ENCODE results near the gene IPO4. TPM values are rescaled to one million over a fixed set of nuclear protein-coding genes. Genes with fewer than 3 reads are reported as not detected.

Gene IPO4
- total and polyA plus RNA-seq, 10 of the 15 experiments (the other 5 are each of a cell fraction or from before 2014, with no cell fraction given), result 7.8 to 139 (median 37.6) TPM

DNA sequence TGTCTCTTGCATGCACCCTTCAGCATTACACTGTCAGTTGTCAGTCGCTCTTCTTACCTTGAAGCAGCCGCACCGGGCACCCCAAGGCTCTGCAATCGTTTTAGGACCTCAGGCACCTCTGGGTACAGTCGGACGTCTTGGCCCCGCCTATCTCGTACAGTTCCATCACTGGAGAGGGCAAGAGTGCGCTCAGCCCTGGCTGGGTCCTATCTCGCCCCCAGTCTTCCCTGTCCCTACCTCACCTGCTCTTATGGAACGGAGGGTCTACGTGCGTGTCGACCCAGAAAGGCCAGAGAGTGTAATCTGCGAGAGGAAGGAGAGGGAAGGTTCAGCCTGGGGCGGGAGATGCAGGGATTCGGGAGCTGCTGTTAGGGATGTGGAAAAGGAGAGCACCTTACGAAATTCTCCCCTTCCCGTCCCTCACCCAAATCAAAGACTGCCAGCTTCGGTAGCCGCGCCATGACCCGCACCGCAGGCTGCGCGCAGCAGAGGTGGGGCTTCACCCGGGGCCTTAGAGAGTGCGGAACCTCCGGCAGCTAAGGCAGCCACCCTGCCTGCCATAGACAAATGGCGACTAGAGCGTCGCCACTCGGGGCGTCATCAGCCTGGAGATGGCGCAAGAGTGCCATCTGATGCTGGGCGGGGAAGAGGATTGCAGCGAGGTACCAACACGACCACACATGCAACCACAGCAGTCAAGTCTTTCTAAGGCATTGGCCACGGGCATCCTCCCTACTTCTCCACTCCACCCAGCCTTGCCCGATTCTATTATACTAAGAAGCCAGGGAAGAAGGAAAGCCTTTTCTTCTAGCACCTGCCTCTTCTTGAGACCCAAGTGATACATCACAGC is 27.1 kb upstream of the IPO4 start, which contains the start of gene MDP1 (continued):
- TF ChIP-seq MTA3 (IDR thresholded peaks at IDR 0.05; ENCODE audit: borderline replicate concordance, low read length) (peak; percentile 70; the same call in 1 of the 2 replicates), FOXK2 (IDR thresholded peaks at IDR 0.05) (no peak), POLR2A (IDR thresholded peaks at IDR 0.05; ENCODE audit: low read depth, low read length) (peak; percentile 93), EP300 (IDR thresholded peaks at IDR 0.05; ENCODE audit: borderline replicate concordance in 1 of 2, control insufficient read depth in 1 of 2, low read depth in 2 of 2, low read length in 2 of 2) (0 out of 4 replicates have a peak, but pooled peaks have one; percentile 8 to 31), POLR2AphosphoS5 (IDR thresholded peaks at IDR 0.05; ENCODE audit: low read length) (peak; percentile 89), ZBED1 (IDR thresholded peaks at IDR 0.05; ENCODE audit: borderline replicate concordance) (peak; percentile 59; the same call in 1 of the 2 replicates), DPF2 (IDR thresholded peaks at IDR 0.05) (0 out of 2 replicates have a peak, but pooled peaks have one; percentile 54), IKZF2 (IDR thresholded peaks at IDR 0.05) (peak in 1 of 2 experiments; percentile 42; a peak in 1 of 4 replicates), TCF12 (IDR thresholded peaks at IDR 0.05; ENCODE audit: low read depth, low read length) (0 out of 2 replicates have a peak, but pooled peaks have one; percentile 27), IRF4 (IDR thresholded peaks at IDR 0.05; ENCODE audit: low read depth, low read length) (0 out of 2 replicates have a peak, but pooled peaks have one; percentile 61), SMC3 (IDR thresholded peaks at IDR 0.05; ENCODE audit: borderline replicate concordance, low read length) (peak; percentile 77), BMI1 (IDR thresholded peaks at IDR 0.05; ENCODE audit: borderline replicate concordance) (no peak), RFX5 (IDR thresholded peaks at IDR 0.05; ENCODE audit: low read depth, low read length) (peak; percentile 71; the same call in 1 of the 2 replicates), PKNOX1 (IDR thresholded peaks at IDR 0.05) (peak; percentile 77), MEF2A (IDR thresholded peaks at IDR 0.05; ENCODE audit: insufficient read depth, low read depth, low read length) (peak; percentile 27; the same call in 1 of the 2 replicates), GATAD2B (conservative IDR thresholded peaks at IDR 0.05; ENCODE audit: low read depth) (peak; percentile 69; the same call in 1 of the 2 replicates), TAF1 (IDR thresholded peaks at IDR 0.05; ENCODE audit: borderline replicate concordance, low read depth, low read length) (peak; percentile 81; the same call in 1 of the 2 replicates), PAX5 (IDR thresholded peaks at IDR 0.05; ENCODE audit: borderline replicate concordance, low read depth, low read length) (0 out of 2 replicates have a peak, but pooled peaks have one; percentile 23), HCFC1 (IDR thresholded peaks at IDR 0.05; ENCODE audit: low read length) (peak; percentile 75), SMAD5 (IDR thresholded peaks at IDR 0.05; ENCODE audit: low read depth) (peak; percentile 88), IKZF1 (conservative IDR thresholded peaks at IDR 0.05) (peak; percentile 77), SPI1 (IDR thresholded peaks at IDR 0.05; ENCODE audit: borderline replicate concordance, insufficient read depth, low read depth, low read length) (0 out of 2 replicates have a peak, but pooled peaks have one; percentile 15), PML (IDR thresholded peaks at IDR 0.05; ENCODE audit: low read length) (peak; percentile 83; the same call in 1 of the 2 replicates), ZNF24 (IDR thresholded peaks at IDR 0.05) (0 out of 2 replicates have a peak, but pooled peaks have one; percentile 56), MXI1 (IDR thresholded peaks at IDR 0.05; ENCODE audit: low read depth, low read length) (peak; percentile 87), ZNF384 (IDR thresholded peaks at IDR 0.05; ENCODE audit: borderline replicate concordance, low read depth, low read length) (peak; percentile 23; the same call in 1 of the 2 replicates), POU2F2 (IDR thresholded peaks at IDR 0.05; ENCODE audit: borderline replicate concordance, low read depth, low read length) (peak; percentile 76; the same call in 1 of the 3 replicates), ZNF217 (IDR thresholded peaks at IDR 0.05) (no peak), YY1 (IDR thresholded peaks at IDR 0.05; ENCODE audit: low read depth, low read length) (peak; percentile 96)
- TF ChIP-seq, protein P1, sequence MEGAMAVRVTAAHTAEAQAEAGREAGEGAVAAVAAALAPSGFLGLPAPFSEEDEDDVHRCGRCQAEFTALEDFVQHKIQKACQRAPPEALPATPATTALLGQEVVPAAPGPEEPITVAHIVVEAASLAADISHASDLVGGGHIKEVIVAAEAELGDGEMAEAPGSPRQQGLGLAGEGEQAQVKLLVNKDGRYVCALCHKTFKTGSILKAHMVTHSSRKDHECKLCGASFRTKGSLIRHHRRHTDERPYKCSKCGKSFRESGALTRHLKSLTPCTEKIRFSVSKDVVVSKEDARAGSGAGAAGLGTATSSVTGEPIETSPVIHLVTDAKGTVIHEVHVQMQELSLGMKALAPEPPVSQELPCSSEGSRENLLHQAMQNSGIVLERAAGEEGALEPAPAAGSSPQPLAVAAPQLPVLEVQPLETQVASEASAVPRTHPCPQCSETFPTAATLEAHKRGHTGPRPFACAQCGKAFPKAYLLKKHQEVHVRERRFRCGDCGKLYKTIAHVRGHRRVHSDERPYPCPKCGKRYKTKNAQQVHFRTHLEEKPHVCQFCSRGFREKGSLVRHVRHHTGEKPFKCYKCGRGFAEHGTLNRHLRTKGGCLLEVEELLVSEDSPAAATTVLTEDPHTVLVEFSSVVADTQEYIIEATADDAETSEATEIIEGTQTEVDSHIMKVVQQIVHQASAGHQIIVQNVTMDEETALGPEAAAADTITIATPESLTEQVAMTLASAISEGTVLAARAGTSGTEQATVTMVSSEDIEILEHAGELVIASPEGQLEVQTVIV (IDR thresholded peaks at IDR 0.05; ENCODE audit: borderline replicate concordance, partially characterized antibody), result no peak

Measured in GM12878 (cell line).